Subcutaneous abdominal adipose tissue (tissue), 5 donors: ENCODE measurements around the gene COX19.

Source experiments
- H3K27ac ChIP-seq: one replicate; pipeline ENCODE4 v1.7.0; 2013; ENCODE audit warnings: low read depth, mild to moderate bottlenecking, inconsistent platforms, low read length, moderate library complexity
- H3K27me3 ChIP-seq, 5 donors: one replicate each; pipeline ENCODE4 v1.7.0; 2013; ENCODE audit warnings: low read length in 5 of 5, inconsistent platforms in 1 of 5; ENCODE audit not compliant: control insufficient read depth in 5 of 5, insufficient read depth in 4 of 5
- H3K36me3 ChIP-seq, 5 donors: one replicate each; pipeline ENCODE4 v1.7.0; 2013; ENCODE audit warnings: low read length in 5 of 5; ENCODE audit not compliant: control insufficient read depth in 5 of 5, insufficient read depth in 5 of 5
- H3K4me1 ChIP-seq, 5 donors: one replicate each; pipeline ENCODE4 v1.7.0; 2013; ENCODE audit warnings: low read length in 5 of 5, mild to moderate bottlenecking in 3 of 5, moderate library complexity in 1 of 5; ENCODE audit not compliant: control insufficient read depth in 5 of 5, insufficient read depth in 5 of 5
- H3K4me3 ChIP-seq, 5 donors: one replicate each; pipeline ENCODE4 v1.7.0; 2013; ENCODE audit warnings: low read length in 5 of 5, low read depth in 1 of 5
- H3K9ac ChIP-seq, 5 donors: one replicate each; pipeline ENCODE4 v1.7.0; 2013; ENCODE audit warnings: low read length in 5 of 5, mild to moderate bottlenecking in 4 of 5, moderate library complexity in 3 of 5
- H3K9me3 ChIP-seq, 5 donors: one replicate each; pipeline ENCODE4 v1.7.0; 2013; ENCODE audit warnings: low read length in 5 of 5; ENCODE audit not compliant: control insufficient read depth in 5 of 5
- donor health status: healthy.
- donor health status: healthy.
- donor health status: healthy.
- donor health status: healthy.
- donor health status: healthy.

Gene COX19

DNA sequence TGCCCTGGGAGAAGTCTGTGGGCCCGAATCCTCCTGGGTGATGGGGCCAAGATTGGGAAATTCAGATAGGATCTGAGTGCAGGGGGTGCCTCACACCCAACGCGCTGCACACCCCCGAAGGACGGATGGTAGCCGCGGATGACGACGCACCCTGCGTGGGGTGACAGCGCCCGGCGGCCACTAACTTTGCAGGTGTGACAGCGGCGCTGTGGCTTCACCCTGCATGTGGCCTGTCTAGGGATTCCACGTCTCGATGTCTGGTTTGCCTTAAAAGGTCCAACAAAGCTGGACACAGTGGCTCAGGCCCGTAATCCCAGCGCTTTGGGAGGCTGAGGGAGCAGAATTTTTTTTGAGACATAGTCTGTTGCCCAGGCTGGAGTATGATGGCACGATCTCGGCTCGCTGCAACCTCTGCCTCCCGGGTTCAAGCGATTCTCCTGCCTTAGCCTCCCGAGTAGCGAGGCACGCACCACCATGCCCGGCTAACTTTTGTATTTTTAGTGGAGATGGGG, 39.4 kb downstream of the COX19 start:
- Histone ChIP-seq H3K36me3 (no peaks in the 10 kb centered on the region), H3K9ac (no peak overlapping the region), H3K4me3 (no peak overlapping the region), H3K27ac (no peak overlapping the region), H3K4me1 (peaks cover 0 to 10% (median 2%) of the 10 kb centered on the region in 5 donors), H3K9me3 (peaks cover 0 to 8% (median 0%) of the 10 kb centered on the region in 5 donors), H3K27me3 (peaks cover 0 to 4% (median 0%) of the 10 kb centered on the region in 5 donors)

DNA sequence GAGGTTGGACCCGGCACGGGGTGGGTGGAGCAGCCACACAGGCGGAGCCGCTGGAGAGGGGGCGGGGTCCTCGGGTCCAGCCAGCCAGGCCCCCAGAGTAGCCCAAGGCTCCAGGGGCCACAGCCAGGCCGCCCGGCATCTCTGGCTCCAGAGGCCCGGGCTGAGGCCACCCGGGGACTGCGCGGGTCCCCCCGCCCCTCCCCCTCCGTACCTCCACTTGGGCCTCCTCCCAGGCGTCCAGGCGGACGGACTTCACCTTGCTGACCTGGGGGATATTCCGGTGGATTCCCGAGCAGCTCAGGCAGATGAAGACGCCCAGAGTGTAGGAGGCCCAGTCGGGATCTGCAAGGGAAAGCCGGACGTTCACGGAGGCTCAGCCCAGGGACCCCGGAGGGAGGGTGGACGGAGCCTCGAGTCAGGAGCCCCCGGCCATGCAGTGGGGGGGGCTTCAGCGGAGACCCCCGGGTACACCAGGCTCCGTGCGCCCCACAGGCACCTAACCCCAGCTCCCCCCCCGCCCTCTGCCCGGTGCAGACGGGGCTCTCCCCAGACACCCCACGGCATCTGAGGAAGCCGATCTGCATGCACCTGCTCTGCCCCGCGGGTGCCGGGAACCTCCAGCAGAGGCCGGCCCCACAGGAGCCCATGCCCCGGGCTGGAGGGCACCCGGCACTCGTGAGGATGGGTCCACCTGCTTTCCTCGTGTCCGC, 40.0 kb downstream of the COX19 start:
- H3K9me3 ChIP-seq, result peaks cover 0 to 6% (median 0%) of the 10 kb centered on the region in 5 donors

DNA sequence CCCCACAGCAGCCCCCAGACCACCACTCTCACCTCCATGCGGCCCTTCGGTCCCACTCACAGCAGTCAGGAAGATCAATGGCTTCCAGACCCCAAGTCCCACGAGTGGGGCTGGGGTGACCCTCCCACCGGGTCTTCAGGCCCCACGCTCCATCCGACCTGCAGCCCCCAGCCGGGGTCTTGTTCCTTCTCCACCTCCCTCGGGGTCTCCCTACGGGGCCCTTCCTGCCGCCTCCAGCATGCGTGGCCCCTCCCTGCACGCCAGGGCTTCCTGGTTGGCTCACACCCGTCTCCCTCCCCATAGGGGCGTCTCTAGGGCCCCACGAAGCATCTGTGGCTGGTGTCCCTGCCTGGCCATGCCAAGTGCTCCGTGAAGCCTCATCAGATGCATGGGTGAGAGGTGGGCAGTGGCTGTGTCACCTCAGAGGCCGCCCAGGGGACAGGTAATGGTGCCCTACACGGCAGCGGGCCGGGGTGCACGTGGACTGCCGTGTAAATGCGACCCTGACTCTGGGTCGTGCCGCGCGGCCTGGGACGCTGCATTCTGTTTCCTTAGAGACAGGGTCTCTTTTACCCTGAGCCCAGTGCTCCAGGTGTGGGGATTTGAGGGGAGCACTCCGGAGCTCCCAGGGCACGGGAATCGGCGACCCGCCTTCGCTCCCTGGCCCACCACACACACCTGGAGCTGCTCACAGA, 40.7 kb downstream of the COX19 start:
- Histone ChIP-seq H3K27me3 (peaks cover 0 to 4% (median 0%) of the 10 kb centered on the region in 5 donors), H3K4me3 (no peak overlapping the region), H3K36me3 (no peaks in the 10 kb centered on the region)

More for the DNA sequence above, 40.0 kb downstream of the COX19 start:
- Histone ChIP-seq H3K9ac (no peak overlapping the region), H3K27me3 (peaks cover 0 to 4% (median 0%) of the 10 kb centered on the region in 5 donors), H3K36me3 (no peaks in the 10 kb centered on the region), H3K4me1 (peaks cover 0 to 10% (median 2%) of the 10 kb centered on the region in 5 donors), H3K4me3 (no peak overlapping the region), H3K27ac (no peak overlapping the region)

DNA sequence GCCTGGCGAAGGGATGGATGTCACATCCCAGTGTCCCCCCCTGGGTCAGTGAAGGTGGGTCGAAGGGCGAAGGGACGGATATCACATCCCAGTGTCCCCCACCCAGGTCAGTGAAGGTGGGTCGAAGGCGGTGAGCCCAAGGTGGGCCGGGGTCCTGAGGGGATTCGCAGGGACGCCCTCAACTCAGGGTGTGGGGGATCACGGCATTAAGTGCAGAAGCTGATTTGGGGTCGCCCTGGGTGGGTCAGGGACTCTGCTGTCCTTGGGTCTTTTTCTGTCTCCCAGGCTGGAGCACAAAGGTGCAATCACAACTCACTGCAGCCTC, 42.7 kb downstream of the COX19 start:
- Histone ChIP-seq H3K27ac (no peak overlapping the region), H3K4me3 (no peak overlapping the region), H3K9ac (no peak overlapping the region), H3K36me3 (no peaks in the 10 kb centered on the region), H3K9me3 (no peaks in the 10 kb centered on the region), H3K27me3 (peaks cover 0 to 4% (median 0%) of the 10 kb centered on the region in 5 donors), H3K4me1 (peaks cover 0 to 16% (median 2%) of the 10 kb centered on the region in 5 donors)

More for the DNA sequence above, 40.7 kb downstream of the COX19 start:
- no peak overlapping the region for H3K27ac ChIP-seq
- peaks cover 0 to 10% (median 2%) of the 10 kb centered on the region in 5 donors for H3K4me1 ChIP-seq
- H3K9ac ChIP-seq, result no peak overlapping the region
- no peaks in the 10 kb centered on the region for H3K9me3 ChIP-seq

DNA sequence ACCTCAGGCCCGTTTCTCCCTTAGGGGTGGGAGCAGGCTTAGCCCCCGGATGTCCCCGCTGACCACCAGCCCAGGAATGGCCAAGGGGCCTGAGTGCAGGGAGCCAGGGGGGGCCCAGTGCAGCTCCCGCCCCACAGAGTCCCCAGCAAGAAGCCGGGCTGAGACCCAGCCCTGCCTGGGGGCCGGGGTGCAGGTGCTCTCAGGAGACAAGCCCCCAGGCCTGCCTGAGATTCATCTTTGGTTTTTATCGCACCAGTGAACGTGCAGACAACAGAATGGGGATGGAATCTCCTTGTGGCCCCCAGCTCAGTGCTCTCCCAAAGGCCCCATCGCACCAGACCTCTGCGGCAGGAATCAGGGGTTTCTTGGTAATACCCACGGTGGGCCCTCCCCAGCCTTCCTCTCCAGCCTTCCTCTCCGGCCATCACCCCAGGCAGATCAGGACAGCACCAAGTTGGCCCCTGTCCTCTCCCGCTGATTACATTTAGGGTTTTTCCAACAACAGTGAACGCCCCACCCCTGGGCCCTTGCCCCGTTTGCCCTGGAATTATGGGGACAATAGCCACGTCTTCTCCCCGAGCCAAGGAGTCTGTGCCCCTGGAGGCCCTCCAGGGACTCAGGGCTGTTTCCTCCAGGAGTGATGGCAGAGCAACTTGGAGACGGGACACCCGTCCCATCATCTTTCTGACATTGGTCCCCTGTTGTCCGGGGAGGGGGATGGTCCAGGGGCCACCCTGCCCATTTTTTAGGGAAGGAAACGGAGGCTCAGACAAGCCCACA, 43.3 kb downstream of the COX19 start:
- no peak overlapping the region for H3K27ac ChIP-seq
- peaks cover 0 to 16% (median 2%) of the 10 kb centered on the region in 5 donors for H3K4me1 ChIP-seq

DNA sequence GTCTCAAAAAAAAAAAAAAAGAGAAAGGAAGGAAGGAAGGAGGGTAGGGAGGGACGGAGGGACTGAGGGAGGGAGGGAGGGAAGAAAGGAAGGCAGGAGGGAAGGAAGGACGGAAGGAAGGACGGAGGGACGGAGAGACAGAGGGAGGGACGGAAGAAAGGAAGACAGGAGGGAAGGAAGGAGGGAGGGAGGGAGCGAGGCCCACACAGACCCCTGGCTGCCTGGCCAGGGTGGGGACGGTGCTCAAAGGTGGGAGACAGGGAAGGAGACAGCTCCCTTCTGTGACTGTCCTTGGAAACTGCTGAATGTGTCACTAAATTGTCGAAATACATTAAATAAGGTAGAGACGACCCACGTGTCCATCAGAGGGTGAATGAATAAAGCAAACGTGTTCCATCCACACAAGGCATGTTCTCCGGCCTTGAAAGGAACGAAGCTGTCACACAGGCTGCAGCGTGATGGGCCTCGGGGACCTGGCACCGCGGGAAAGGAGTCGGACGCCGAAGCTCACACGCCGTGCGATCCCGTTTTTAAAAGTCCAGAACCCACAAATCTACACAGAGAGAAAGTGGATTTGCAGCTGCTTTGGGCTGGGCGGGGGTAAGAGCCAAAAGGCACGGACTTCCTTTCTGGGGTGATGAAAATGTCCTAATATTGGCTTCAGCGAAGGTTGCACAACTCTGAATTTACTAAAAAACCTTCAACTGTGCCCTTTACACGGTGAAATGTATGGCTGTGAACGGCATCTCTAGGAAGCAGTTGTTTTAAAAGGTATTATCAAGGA, 44.2 kb downstream of the COX19 start:
- peaks cover 0 to 4% (median 0%) of the 10 kb centered on the region in 5 donors for H3K27me3 ChIP-seq
- no peaks in the 10 kb centered on the region for H3K9me3 ChIP-seq
- peaks cover 0 to 16% (median 2%) of the 10 kb centered on the region in 5 donors for H3K4me1 ChIP-seq
- H3K27ac ChIP-seq, result no peak overlapping the region
- no peak overlapping the region for H3K9ac ChIP-seq
- H3K36me3 ChIP-seq, result no peaks in the 10 kb centered on the region
- H3K4me3 ChIP-seq, result no peak overlapping the region

More for the DNA sequence above, 43.3 kb downstream of the COX19 start:
- Histone ChIP-seq H3K27me3 (peaks cover 0 to 4% (median 0%) of the 10 kb centered on the region in 5 donors), H3K36me3 (no peaks in the 10 kb centered on the region), H3K4me3 (no peak overlapping the region), H3K9ac (no peak overlapping the region), H3K9me3 (no peaks in the 10 kb centered on the region)

DNA sequence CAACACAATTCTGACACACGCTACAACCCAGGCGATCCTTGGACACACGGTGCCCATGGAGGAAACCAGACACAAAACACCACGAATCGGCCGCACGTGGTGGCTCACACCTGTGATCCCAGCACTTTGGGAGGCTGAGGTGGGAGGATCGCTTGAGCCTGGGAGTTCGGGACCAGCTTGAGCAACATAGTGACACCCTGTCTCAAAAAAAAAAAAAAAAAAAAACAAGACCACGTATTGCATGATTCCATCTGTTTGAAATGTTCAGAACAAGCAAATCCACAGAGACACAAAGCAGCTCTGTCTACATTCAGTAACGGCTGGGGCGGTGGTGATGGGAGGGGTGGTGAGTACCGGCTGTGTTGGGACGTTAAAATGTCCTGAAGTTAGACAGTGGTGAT, 46.0 kb downstream of the COX19 start:
- no peaks in the 10 kb centered on the region for H3K9me3 ChIP-seq
- no peak overlapping the region for H3K9ac ChIP-seq
- H3K4me1 ChIP-seq, result peaks cover 0 to 28% (median 2%) of the 10 kb centered on the region in 5 donors
- no peak overlapping the region for H3K4me3 ChIP-seq
- peaks cover 0 to 2% (median 0%) of the 10 kb centered on the region in 5 donors for H3K27me3 ChIP-seq
- no peak overlapping the region for H3K27ac ChIP-seq
- no peaks in the 10 kb centered on the region for H3K36me3 ChIP-seq

DNA sequence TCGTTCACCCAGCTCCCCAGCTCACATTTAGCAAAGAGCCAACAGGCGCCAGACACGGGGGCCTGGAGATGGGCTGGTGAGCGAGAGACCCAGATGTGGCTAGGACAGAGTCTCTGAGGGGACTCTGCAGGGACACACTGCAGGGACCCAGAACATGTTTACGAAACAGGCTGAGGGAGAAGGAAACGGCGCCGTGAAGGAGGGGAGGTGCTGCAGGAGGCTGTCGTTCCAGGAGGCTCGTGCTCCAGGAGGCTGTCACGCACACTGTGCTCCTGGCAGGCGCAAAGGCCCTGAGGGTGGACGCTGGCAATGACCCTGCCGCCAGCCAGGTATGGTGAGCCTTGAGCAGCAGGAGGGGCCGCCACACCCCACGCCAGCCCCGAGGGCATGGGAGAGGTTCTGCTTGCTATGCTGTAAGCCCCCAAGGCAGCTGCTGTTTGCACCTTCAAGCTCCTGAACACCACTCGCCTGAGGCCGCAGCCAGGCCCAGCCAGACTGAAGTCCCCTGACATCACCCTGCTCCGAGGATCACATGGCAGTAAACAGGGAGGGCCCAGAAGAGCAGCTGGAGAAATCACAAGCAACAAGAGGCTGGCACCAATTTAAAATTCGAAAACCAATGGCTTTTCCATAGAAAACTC, 48.2 kb downstream of the COX19 start:
- Histone ChIP-seq H3K27ac (no peak overlapping the region), H3K9ac (no peak overlapping the region), H3K4me1 (peaks cover 2 to 43% (median 14%) of the 10 kb centered on the region in 5 donors), H3K9me3 (no peaks in the 10 kb centered on the region), H3K36me3 (no peaks in the 10 kb centered on the region), H3K27me3 (peaks cover 0 to 14% (median 3%) of the 10 kb centered on the region in 5 donors), H3K4me3 (no peak overlapping the region)
